Measurements from ENCODE around the gene EVL. TPM values are rescaled to one million over a fixed set of nuclear protein-coding genes. Genes with fewer than 3 reads are reported as not detected.
A peak's percentile ranks its signal among the peaks of the same experiment; 100 is the strongest.

The EVL gene
- total RNA-seq, result 61.9 and 62.5 TPM in 2 replicates
- polyA plus RNA-seq, result 34.6 and 36.5 TPM in 2 replicates
- 29.6 and 33.9 TPM in 2 replicates for polyA plus RNA-seq (2011; cell fraction: cytosol; rRNA removed)
- 164 and 173 TPM in 2 replicates for polyA plus RNA-seq (2011; cell fraction: nucleus; rRNA removed)
- polyA plus RNA-seq (2012), result 46.6 and 50.4 TPM in 2 replicates
- polyA minus RNA-seq, result 40.0 and 48.4 TPM in 2 replicates
- 4.7 TPM for polyA minus RNA-seq (2011; cell fraction: cytosol; rRNA and poly(A)+ RNA removed)
- 50.3 and 54.3 TPM in 2 replicates for polyA minus RNA-seq (2011; cell fraction: nucleus; rRNA and poly(A)+ RNA removed)
- Bru-seq, nascent RNA, result percentile 67 among the genes with signal in this experiment
- percentile 66 among the genes with signal in this experiment for BruChase-seq, experiment 1, labeled RNA remaining after a 6-hour chase
- percentile 64 among the genes with signal in this experiment for BruChase-seq, experiment 2, labeled RNA remaining after a 2-hour chase
- long read RNA-seq, transcript EVL-217 (3 exons, 1,547 nt), result minor isoform, 13 of 53 reads
- long read RNA-seq, transcript EVL-202 (14 exons, 2,353 nt), result major isoform, 28 of 53 reads
- long read RNA-seq, partial matches to known transcripts, result 5 of 53 reads
- long read RNA-seq, other reads (novel, unspliced or antisense), result 6 of 53 reads

- Histone ChIP-seq H3K4me3 (replicated peaks in 1 of 3; ENCODE audit: insufficient read depth in 1 of 3, low read depth in 1 of 3, low read length in 3 of 3) (no peak within 1 kb of the TSS), H2AFZ (ENCODE audit: low read depth, low read length) (no peak within 1 kb of the TSS), H3K36me3 (ENCODE audit: control insufficient read depth in 2 of 2, extremely low read depth in 1 of 2, insufficient read depth in 2 of 2, low read length in 2 of 2) (no peaks in the 10 kb centered on the region), H3K4me2 (ENCODE audit: insufficient read depth, low read length) (no peak within 1 kb of the TSS), H3K79me2 (ENCODE audit: control insufficient read depth, insufficient read depth, low read length) (no peaks in the 10 kb centered on the region), H4K20me1 (replicated peaks; ENCODE audit: control insufficient read depth, extremely low read depth, insufficient read depth, low read length) (no peaks in the 10 kb centered on the region), H3K4me1 (ENCODE audit: control insufficient read depth, extremely low read depth, insufficient read depth, low read length) (peaks cover 13% of the 10 kb centered on the region), H3K9ac (replicated peaks; ENCODE audit: extremely low read depth, insufficient read depth, low read length) (no peak within 1 kb of the TSS), H3K9me3 (replicated peaks; ENCODE audit: control insufficient read depth, insufficient read depth, low read length) (no peaks in the 10 kb centered on the region), H3K9me1 (replicated peaks; ENCODE audit: control insufficient read depth, extremely low read depth, insufficient read depth, low read length) (no peaks in the 10 kb centered on the region), H3K27ac (ENCODE audit: insufficient read depth, low read depth, low read length) (no peak within 1 kb of the TSS), H3K27me3 (ENCODE audit: control insufficient read depth in 2 of 2, insufficient read depth in 2 of 2, low read length in 2 of 2) (no peaks in the 10 kb centered on the region)
- ChIA-PET POLR2A (no interaction called here), CTCF (interaction anchor here (0.6 to 1.3 kb wide), 4 partner anchors 8 to 128 kb away, joined by 3 read pairs; no protein-coding TSS in a partner anchor)
- BruUV-seq (replicated peaks), result no TSS peak
- peak; percentile 4 for FAIRE-seq
- dilution Hi-C loops (cut with MboI; ENCODE audit: extremely low pct_ligation_motif_present, low sequenced_read_pairs), result no loop called here
- TF ChIP-seq MAX (IDR thresholded peaks at IDR 0.05; ENCODE audit: insufficient read depth, insufficient read length) (no peak), GATA2 (IDR thresholded peaks at IDR 0.05; ENCODE audit: insufficient read depth, insufficient read length, low read depth, low read length) (no peak), FOS (IDR thresholded peaks at IDR 0.05; ENCODE audit: borderline replicate concordance, insufficient read depth, low read length) (no peak), MYC (IDR thresholded peaks at IDR 0.05; ENCODE audit: low read depth, low read length) (no peak)
- peak; percentile 34 for DNase-seq (ENCODE audit: low read depth, low spot score)
- intact Hi-C loops (cut with micrococcal nuclease), result no loop called here
These were observed at the start of gene EVL for GRCh38 chr14:100065111-100065871. EVL (plus strand) TSS chr14:100065422; CDS start chr14:100065501, 79 bp downstream.

All from endothelial cell of umbilical vein (primary cell).